HEK293 (cell line): ENCODE measurements around the gene GNG14.

Source experiments
- BCL6B ChIP-seq: fragments of 450-650 bp; formaldehyde crosslinking; IDR thresholded peaks from 2 replicates; pipeline ENCODE4 v1.5.1; 2017; ENCODE audit warnings: missing biosample characterization, missing genetic modification characterization
- EGR2 ChIP-seq: fragments of 450-650 bp; formaldehyde crosslinking; IDR thresholded peaks from 2 replicates; pipeline ENCODE4 v1.5.1; 2016; ENCODE audit warnings: low read depth, missing biosample characterization, missing genetic modification characterization
- GLI2 ChIP-seq: fragments of 450-650 bp; formaldehyde crosslinking; IDR thresholded peaks from 2 replicates; pipeline ENCODE4; 2017; ENCODE audit warnings: missing biosample characterization, missing genetic modification characterization, low read depth, borderline replicate concordance
- GLI4 ChIP-seq: fragments of 450-650 bp; formaldehyde crosslinking; IDR thresholded peaks from 2 replicates; pipeline ENCODE4 v1.5.1; 2016; ENCODE audit warnings: missing biosample characterization, missing genetic modification characterization
- HOXA7 ChIP-seq: sonication (generic); formaldehyde crosslinking; IDR thresholded peaks from 2 replicates; pipeline ENCODE4 v1.8.1; 2022; ENCODE audit warnings: missing genetic modification reagents, borderline replicate concordance
- HOXC10 ChIP-seq: sonication (generic); formaldehyde crosslinking; IDR thresholded peaks from 2 replicates; pipeline ENCODE4 v1.8.1; 2023; ENCODE audit warnings: mild to moderate bottlenecking, missing genetic modification reagents
- HOXD13 ChIP-seq: sonication (generic); formaldehyde crosslinking; IDR thresholded peaks from 2 replicates; pipeline ENCODE4 v1.8.0; 2022; ENCODE audit warnings: missing genetic modification reagents, borderline replicate concordance
- MYNN ChIP-seq: fragments of 450-650 bp; formaldehyde crosslinking; IDR thresholded peaks from 2 replicates; pipeline ENCODE4 v1.5.1; 2016; ENCODE audit warnings: missing biosample characterization, missing genetic modification characterization, borderline replicate concordance
- PRDM4 ChIP-seq: fragments of 450-650 bp; formaldehyde crosslinking; IDR thresholded peaks from 2 replicates; pipeline ENCODE4 v1.5.1; 2017; ENCODE audit warnings: missing biosample characterization, missing genetic modification characterization
- PRDM6 ChIP-seq: fragments of 450-650 bp; formaldehyde crosslinking; IDR thresholded peaks from 2 replicates; pipeline ENCODE4 v1.5.1; 2017; ENCODE audit warnings: missing biosample characterization, missing genetic modification characterization
- SETDB1 ChIP-seq: IDR thresholded peaks from one replicate; pipeline ENCODE4 v1.6.1; 2017; ENCODE audit warnings: mild to moderate bottlenecking, low read length, moderate library complexity, mixed read lengths; ENCODE audit not compliant: insufficient read length
- SP2 ChIP-seq: fragments of 450-650 bp; formaldehyde crosslinking; IDR thresholded peaks from 2 replicates; pipeline ENCODE4 v1.5.1; 2016; ENCODE audit warnings: missing biosample characterization, missing genetic modification characterization
- ZBTB6 ChIP-seq: fragments of 450-650 bp; formaldehyde crosslinking; IDR thresholded peaks from 2 replicates; pipeline ENCODE4 v1.5.1; 2017; ENCODE audit warnings: missing biosample characterization, missing genetic modification characterization
- ZNF132 ChIP-seq: fragments of 450-650 bp; formaldehyde crosslinking; IDR thresholded peaks from 2 replicates; pipeline ENCODE4 v1.5.1; 2017; ENCODE audit warnings: missing biosample characterization, missing genetic modification characterization, borderline replicate concordance
- ZNF138 ChIP-seq: fragments of 450-650 bp; formaldehyde crosslinking; IDR thresholded peaks from 2 replicates; pipeline ENCODE4 v1.5.1; 2016; ENCODE audit warnings: missing biosample characterization, missing genetic modification characterization, borderline replicate concordance
- ZNF248 ChIP-seq: fragments of 450-650 bp; formaldehyde crosslinking; IDR thresholded peaks from 2 replicates; pipeline ENCODE4 v1.5.1; 2017; ENCODE audit warnings: missing biosample characterization, missing genetic modification characterization
- ZNF26 ChIP-seq: fragments of 450-650 bp; formaldehyde crosslinking; IDR thresholded peaks from 2 replicates; pipeline ENCODE4 v1.5.1; 2016; ENCODE audit warnings: missing biosample characterization, missing genetic modification characterization
- ZNF311 ChIP-seq: fragments of 450-650 bp; formaldehyde crosslinking; IDR thresholded peaks from 2 replicates; pipeline ENCODE4 v1.5.1; 2017; ENCODE audit warnings: missing biosample characterization, missing genetic modification characterization, borderline replicate concordance
- ZNF341 ChIP-seq: fragments of 450-650 bp; formaldehyde crosslinking; IDR thresholded peaks from 2 replicates; pipeline ENCODE4; 2016; ENCODE audit warnings: low read depth, missing biosample characterization, missing genetic modification characterization
- ZNF350 ChIP-seq: fragments of 450-650 bp; formaldehyde crosslinking; IDR thresholded peaks from 2 replicates; pipeline ENCODE4 v1.5.0; 2017; ENCODE audit warnings: missing biosample characterization, mild to moderate bottlenecking, missing genetic modification characterization
- ZNF366 ChIP-seq: fragments of 450-650 bp; formaldehyde crosslinking; conservative IDR thresholded peaks from 2 replicates; pipeline ENCODE4 v1.5.1; 2016; ENCODE audit warnings: missing biosample characterization, missing genetic modification characterization
- ZNF544 ChIP-seq: fragments of 450-650 bp; formaldehyde crosslinking; IDR thresholded peaks from 2 replicates; pipeline ENCODE4 v1.5.0; 2017; ENCODE audit warnings: missing biosample characterization, missing genetic modification characterization
- ZNF560 ChIP-seq: fragments of 450-650 bp; formaldehyde crosslinking; IDR thresholded peaks from 2 replicates; pipeline ENCODE4 v1.5.1; 2017; ENCODE audit warnings: missing biosample characterization, missing genetic modification characterization, borderline replicate concordance
- ZNF561 ChIP-seq: fragments of 450-650 bp; IDR thresholded peaks from 2 replicates; pipeline ENCODE4 v1.5.1; 2018; ENCODE audit warnings: missing biosample characterization, missing genetic modification characterization, borderline replicate concordance
- ZNF626 ChIP-seq: fragments of 450-650 bp; sonication (Bioruptor Pico); formaldehyde crosslinking; IDR thresholded peaks from 2 replicates; pipeline ENCODE4 v1.5.1; 2018; ENCODE audit warnings: missing biosample characterization, missing genetic modification characterization, inconsistent platforms
- ZNF747 ChIP-seq: fragments of 450-650 bp; formaldehyde crosslinking; IDR thresholded peaks from 2 replicates; pipeline ENCODE4 v1.5.1; 2016; ENCODE audit warnings: missing biosample characterization, missing genetic modification characterization
- ZNF791 ChIP-seq: fragments of 450-650 bp; formaldehyde crosslinking; IDR thresholded peaks from 2 replicates; pipeline ENCODE4 v1.5.1; 2016; ENCODE audit warnings: missing biosample characterization, missing genetic modification characterization
- ZNF843 ChIP-seq: fragments of 450-650 bp; formaldehyde crosslinking; IDR thresholded peaks from 2 replicates; pipeline ENCODE4 v1.5.1; 2016; ENCODE audit warnings: missing biosample characterization, missing genetic modification characterization
- ZSCAN16 ChIP-seq: fragments of 450-650 bp; formaldehyde crosslinking; IDR thresholded peaks from 2 replicates; pipeline ENCODE4 v1.5.1; 2016; ENCODE audit warnings: missing biosample characterization, missing genetic modification characterization
- ZSCAN18 ChIP-seq: fragments of 450-650 bp; formaldehyde crosslinking; IDR thresholded peaks from 2 replicates; pipeline ENCODE4 v1.5.1; 2016; ENCODE audit warnings: missing biosample characterization, missing genetic modification characterization
- ZSCAN23 ChIP-seq: fragments of 450-650 bp; formaldehyde crosslinking; IDR thresholded peaks from 2 replicates; pipeline ENCODE4 v1.5.1; 2016; ENCODE audit warnings: missing biosample characterization, missing genetic modification characterization

GNG14 gene

GRCh38 chr19:12736995-12737834 is 49.4 kb downstream of the GNG14 start, which contains the start of gene GET3 (continued):
- peak; percentile 99 for TF ChIP-seq SP2
- no peak for TF ChIP-seq ZNF350 (tag by site-specific recombination)
- peak; percentile 34; the same call in 1 of the 2 replicates for TF ChIP-seq ZNF561 (tag by site-specific recombination)
- TF ChIP-seq ZBTB6 (tag by site-specific recombination) = no peak
- TF ChIP-seq ZNF843 (tag by site-specific recombination) = peak; percentile 72
- TF ChIP-seq ZNF626 = no peak
- TF ChIP-seq HOXC10 (CRISPR knock-in tag) = no peak
- TF ChIP-seq HOXA7 = no peak
- no peak for TF ChIP-seq GLI4
- TF ChIP-seq ZNF747 (tag by site-specific recombination) = no peak
- no peak for TF ChIP-seq ZSCAN23 (tag by site-specific recombination)
- TF ChIP-seq ZNF311 (tag by site-specific recombination) = no peak
- TF ChIP-seq ZNF791 (tag by site-specific recombination) = no peak
- TF ChIP-seq SETDB1 = no peak
- no peak for TF ChIP-seq ZNF544 (tag by site-specific recombination)
- TF ChIP-seq ZNF26 (tag by site-specific recombination) = no peak
- TF ChIP-seq ZNF560 = no peak
- TF ChIP-seq BCL6B = no peak
- no peak for TF ChIP-seq ZSCAN16 (tag by site-specific recombination)
- no peak for TF ChIP-seq HOXD13 (CRISPR knock-in tag)
- no peak for TF ChIP-seq PRDM6 (tag by site-specific recombination)
- TF ChIP-seq ZNF248 (tag by site-specific recombination) = no peak
- TF ChIP-seq EGR2 = no peak
- no peak for TF ChIP-seq MYNN (tag by site-specific recombination)
- no peak for TF ChIP-seq ZNF341 (tag by site-specific recombination)
- TF ChIP-seq ZNF366 = peak; percentile 85
- TF ChIP-seq ZNF132 (tag by site-specific recombination) = no peak
- 0 out of 2 replicates have a peak, but pooled peaks have one; percentile 74 for TF ChIP-seq ZSCAN18 (tag by site-specific recombination)
- no peak for TF ChIP-seq GLI2 (tag by site-specific recombination)
- no peak for TF ChIP-seq ZNF138 (tag by site-specific recombination)
- 0 out of 2 replicates have a peak, but pooled peaks have one; percentile 44 for TF ChIP-seq PRDM4 (tag by site-specific recombination)
